Transverse colon (tissue), 3 donors: Measurements from ENCODE around the gene PTBP1.

Experiments
- CTCF ChIP-seq, 5 experiments: fragments of 200-600 bp in 3 of 5; fragments of 450-650 bp in 2 of 5; sonication (generic) in 3 of 5; IDR thresholded peaks; 1 replicate in 2 of 5; 2 replicates in 3 of 5; pipeline ENCODE4 v1.5.1; 2016 to 2017; ENCODE audit warnings: antibody characterized with exemption in 5 of 5, inconsistent platforms in 3 of 5, mild to moderate bottlenecking in 2 of 5, moderate library complexity in 1 of 5
- EP300 ChIP-seq: sonication (generic); formaldehyde crosslinking; IDR thresholded peaks from one replicate; pipeline ENCODE4 v1.6.1; 2017; ENCODE audit warnings: antibody characterized with exemption, low read depth
- POLR2A ChIP-seq: fragments of 450-650 bp; IDR thresholded peaks from one replicate; pipeline ENCODE4 v1.6.1; 2016; ENCODE audit warnings: antibody characterized with exemption, mild to moderate bottlenecking, moderate library complexity

GRCh38 chr19:784541-784940 is 12.7 kb upstream of the PTBP1 start:
- TF ChIP-seq EP300 (no peak), CTCF (IDR thresholded peaks at IDR 0.05) (no peak), POLR2A (no peak)
